Stimulated activated CD4-positive, alpha-beta T cell treated with anti-CD3 and anti-CD28 coated beads, Interleukin-12 subunit alpha, Interleukin-12 subunit beta, amount 100 ng/mL, for 4 hours (primary cell): Measurements from ENCODE around the gene AMER3.
"Not testable (repeated sequence)": the region's sequence is repeated elsewhere in the genome, so short reads cannot be mapped to it uniquely, and the experiment has no call there.

Experiments
- DNase-seq: peaks from one replicate; pipeline ENCODE4 v3.0.0-alpha.2; 2020

Gene AMER3

DNA sequence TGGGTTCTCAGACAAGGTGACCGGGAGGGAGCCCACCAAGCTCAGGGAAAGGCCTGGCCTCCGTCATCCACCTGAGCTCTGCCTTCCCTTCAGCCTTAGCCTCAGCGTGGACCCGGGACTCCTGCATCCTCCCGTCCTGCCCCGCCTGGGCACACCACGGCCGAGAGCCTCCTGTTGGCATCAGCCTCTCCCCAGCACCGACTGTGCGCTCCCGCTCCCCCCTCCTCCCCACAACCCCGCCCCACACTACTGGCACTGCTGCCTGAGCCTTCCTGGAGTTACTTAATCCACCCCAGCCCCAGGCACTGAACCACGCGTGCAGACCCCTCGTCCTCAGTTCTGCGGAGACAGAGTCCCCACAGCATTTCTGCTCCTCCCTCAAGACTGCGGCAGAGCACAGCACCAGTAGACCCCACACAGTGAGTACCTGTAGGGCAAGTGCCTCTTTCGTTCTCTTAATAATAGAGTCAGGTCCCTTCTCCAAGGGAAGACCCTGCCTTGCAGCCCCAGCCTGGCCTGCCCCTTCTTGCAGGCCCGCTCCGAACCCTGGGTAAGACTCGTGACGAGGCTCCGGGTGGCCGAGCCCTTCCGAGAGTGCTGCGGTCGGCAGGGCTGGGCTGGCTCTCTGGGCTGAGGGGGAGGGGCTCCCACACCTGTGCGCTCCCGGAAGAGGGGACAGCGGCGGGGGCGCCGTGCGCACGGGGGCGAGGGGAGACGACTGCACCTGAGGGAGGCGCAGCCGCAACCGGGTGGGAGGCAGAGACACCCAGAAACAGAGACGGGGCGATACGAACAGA lies at the start of gene AMER3:
Gene AMER3 (plus strand): TSS at position 285 of the 797 bp plus-strand sequence. CDS start 6,533 bp downstream, outside the sequence.
- DNase-seq = no peak

GRCh38 chr2:130714795-130715194 lies 40.5 kb upstream of the AMER3 start:
- not testable (repeated sequence) for DNase-seq

GRCh38 chr2:130720036-130720435 lies 35.3 kb upstream of the AMER3 start:
- DNase-seq = no peak

DNA sequence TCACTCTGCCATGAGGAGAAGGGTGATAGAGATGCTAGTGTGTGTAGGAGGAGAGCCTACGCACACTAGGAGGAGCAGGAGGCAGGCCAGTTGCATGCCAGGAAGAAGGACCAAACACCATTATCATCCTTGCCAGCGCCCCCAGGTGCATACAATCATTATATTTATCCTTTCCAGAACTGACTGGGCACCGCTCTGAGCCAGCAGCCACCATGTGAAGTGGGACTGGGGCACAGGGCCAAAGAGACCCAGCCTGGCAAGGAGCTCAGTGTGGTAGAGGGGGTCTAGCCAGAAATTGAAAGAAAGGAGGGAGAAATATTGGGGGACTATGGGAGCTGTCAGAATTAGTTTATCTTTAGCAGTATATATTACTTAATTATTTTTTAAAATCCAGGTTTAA lies 34.8 kb upstream of the AMER3 start:
- no peak for DNase-seq

DNA sequence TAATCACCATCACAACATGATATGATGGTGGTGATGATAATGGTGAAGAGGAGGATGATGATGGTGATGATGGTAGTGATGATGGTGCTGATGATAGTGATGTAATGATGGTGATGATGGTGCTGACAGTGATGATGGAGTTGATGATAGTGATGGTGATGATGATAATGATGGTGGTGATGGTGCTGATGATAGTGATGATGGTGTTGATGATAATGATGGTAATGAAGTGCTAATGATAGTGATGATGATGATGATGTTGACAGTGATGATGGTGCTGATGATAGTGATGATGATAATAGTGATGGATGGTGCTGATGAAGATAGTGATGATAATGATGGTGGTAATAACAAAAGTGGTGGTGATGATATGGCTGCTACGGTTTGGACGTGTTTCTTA lies 30.9 kb upstream of the AMER3 start:
- no peak for DNase-seq

DNA sequence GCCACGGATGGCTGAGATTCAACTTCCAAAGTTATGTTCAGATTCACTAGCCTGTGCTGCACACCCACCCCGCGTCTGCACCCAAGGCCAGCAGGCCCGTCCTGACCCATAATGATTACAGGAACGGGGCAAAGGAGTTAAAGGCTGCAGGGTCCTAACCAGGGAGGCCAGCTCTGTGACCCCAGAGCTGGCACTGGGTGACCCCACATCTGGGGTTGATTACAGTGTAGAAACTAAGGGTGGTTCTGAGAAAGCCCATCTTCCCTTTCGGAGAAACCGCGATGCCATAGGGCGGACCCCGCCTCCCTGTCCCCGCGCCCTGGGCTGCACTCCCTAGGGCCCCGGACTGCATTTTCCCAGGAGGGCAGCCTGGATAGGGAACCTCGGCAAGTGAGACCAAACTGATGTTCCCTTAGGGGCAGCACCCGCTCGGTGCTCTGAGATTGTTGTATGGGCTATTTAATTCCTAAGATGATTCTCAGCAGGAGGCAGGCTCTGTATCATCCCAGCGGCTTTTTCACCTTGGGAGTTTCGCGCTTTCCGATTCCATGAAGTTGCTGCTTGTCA lies 28.6 kb upstream of the AMER3 start:
- no peak for DNase-seq

DNA sequence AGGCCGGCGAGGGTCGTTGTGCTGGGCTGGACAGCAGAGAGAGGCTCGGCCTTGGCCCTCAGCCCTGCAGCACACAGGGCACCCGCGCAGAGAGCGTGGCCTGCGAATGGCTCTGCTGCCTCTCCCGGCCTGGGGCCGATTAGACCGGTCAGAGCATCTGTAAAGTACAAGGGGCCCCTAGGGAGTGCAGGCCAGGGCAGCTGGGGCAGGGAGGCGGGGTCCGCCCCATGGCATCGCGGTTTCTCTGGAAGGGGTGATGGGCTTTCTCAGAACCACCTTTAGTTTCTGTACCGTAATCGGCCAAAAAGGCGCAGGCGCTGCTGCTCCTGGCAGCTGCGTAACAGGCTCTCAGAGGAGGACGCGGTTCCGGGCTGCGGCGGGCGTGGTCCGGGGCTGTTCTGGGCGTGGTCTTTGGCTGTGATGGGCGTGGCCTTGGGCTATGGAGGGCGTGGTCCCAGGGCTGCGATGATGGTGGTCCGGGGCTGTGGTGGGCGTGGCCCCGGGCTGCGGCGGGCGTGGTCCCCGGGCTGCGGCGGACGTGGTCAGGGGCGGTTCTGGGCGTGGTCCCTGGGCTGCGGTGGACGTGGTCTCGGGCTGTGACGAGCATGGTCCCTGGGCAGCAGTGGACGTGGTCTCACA lies 27.9 kb upstream of the AMER3 start:
- DNase-seq = peak; percentile 82

- DNase-seq = no peak
These were observed 27.3 kb upstream of the AMER3 start for GRCh38 chr2:130728007-130728454.

GRCh38 chr2:130728549-130729316 lies 26.6 kb upstream of the AMER3 start, which contains the start of gene GPR148:
Gene GPR148, plus strand, starts transcription at chr2:130729070. Its CDS starts 82 bp downstream, at chr2:130729152.
- no peak for DNase-seq

DNA sequence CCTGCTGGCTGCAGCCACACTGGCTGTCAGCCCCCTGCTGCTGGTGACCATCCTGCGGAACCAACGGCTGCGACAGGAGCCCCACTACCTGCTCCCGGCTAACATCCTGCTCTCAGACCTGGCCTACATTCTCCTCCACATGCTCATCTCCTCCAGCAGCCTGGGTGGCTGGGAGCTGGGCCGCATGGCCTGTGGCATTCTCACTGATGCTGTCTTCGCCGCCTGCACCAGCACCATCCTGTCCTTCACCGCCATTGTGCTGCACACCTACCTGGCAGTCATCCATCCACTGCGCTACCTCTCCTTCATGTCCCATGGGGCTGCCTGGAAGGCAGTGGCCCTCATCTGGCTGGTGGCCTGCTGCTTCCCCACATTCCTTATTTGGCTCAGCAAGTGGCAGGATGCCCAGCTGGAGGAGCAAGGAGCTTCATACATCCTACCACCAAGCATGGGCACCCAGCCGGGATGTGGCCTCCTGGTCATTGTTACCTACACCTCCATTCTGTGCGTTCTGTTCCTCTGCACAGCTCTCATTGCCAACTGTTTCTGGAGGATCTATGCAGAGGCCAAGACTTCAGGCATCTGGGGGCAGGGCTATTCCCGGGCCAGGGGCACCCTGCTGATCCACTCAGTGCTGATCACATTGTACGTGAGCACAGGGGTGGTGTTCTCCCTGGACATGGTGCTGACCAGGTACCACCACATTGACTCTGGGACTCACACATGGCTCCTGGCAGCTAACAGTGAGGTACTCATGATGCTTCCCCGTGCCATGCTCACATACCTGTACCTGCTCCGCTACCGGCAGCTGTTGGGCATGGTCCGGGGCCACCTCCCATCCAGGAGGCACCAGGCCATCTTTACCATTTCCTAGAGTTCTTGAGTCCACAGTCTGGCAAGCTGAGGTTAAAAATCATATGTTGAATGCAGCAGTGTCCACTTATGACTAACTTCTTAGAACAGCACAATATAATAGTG lies 25.7 kb upstream of the AMER3 start:
- DNase-seq = no peak

DNA sequence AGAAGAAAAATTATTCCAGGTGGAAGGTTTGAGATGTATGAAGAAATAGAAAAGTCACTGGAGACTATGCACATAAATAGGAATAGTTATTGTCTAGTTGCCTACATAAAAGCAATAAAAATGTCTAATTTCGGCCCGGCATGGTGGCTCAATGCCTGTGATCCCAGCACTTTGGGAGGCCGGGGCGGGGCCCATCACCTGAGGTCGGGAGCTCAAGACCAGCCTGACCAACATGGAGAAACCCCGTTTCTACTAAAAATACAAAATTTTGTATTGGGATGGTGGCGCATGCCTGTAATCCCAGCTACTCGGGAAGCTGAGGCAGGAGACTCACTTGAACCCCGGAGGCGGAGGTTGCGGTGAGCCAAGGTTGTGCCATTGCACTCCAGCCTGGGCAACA lies 23.1 kb upstream of the AMER3 start:
- not testable (repeated sequence) for DNase-seq

DNA sequence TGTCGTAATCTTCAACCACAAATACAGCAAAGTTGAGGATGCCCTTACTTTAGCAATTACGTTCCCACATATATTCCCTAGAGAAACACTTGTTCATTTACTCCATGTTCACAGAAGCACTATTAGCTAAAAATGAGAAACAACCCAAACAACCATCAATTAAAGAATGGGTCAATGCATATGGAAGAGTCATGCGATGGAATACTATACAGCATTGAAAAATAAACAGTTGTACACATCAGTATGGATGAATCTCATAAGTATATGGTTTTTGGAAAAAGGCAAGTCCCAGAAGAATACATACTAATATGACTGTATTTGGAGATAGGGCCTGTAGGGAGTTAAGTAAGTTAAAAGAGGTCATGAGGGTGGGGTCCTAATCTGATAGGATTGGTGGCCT lies 20.1 kb upstream of the AMER3 start:
- DNase-seq = no peak

GRCh38 chr2:130736487-130736886 lies 18.9 kb upstream of the AMER3 start:
- no peak for DNase-seq

DNA sequence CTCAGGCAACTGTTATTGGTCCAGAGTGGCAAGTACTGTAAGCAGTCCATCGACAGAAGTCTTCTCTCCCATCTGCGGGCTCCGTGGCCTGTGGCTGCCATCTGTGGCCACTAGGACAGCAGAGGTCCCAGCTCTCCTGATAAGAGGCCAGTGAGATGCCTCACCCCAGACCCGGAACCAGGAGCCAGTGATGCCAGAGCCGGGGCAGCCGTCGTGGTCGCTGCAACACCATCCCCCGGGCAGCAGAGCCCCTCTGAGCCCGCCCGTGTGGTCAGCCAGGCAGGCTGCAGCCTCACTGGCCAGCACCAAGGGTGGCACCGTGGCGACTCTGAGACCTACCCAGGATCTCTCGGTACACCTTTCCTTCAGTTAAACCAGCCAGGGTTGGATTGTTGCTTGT lies 17.7 kb upstream of the AMER3 start:
- no peak for DNase-seq

GRCh38 chr2:130740671-130741070 lies 14.7 kb upstream of the AMER3 start:
- DNase-seq = no peak

- no peak for DNase-seq
These were observed 12.1 kb upstream of the AMER3 start for GRCh38 chr2:130743278-130743677.

DNA sequence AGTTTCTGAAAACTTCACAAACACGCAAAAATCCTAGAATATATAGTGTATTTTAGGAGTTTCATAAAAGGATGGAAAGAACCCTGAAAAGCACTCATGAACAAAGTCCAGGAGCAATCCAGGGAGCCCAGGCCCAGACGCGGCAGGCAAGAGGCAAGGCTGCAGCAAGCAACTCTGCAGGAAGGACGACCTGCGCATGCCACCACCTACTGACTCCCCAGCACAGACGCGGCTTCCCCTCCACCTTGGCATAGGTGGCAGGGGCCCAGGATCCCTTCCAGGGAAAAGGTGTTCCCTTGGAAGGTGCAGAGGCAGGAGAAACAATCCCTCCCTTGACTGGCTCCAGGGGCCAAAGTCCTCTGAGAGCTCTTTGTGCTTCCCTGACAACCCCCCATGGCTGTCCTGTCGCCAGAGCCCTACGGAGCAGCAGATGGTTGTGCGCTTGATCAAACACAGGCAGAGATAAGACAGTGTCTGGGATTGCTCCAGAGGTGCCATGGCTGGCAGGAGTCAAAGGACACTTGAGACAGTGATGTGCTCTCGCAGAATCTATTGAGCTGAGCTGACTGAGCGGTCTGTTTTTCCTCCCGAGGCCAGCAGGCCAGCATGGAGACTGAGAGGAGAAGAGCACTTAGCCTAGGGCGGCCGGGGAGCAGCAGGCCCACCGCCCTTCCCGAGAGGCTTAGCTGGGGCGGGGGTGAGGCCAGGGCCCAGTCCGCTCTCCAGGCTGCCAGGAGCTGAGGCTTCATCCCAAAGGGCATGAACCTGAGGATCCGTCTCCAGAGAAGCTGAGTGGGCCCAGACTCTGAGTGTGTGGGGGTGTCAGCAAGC lies 10.8 kb upstream of the AMER3 start:
- DNase-seq = no peak

DNA sequence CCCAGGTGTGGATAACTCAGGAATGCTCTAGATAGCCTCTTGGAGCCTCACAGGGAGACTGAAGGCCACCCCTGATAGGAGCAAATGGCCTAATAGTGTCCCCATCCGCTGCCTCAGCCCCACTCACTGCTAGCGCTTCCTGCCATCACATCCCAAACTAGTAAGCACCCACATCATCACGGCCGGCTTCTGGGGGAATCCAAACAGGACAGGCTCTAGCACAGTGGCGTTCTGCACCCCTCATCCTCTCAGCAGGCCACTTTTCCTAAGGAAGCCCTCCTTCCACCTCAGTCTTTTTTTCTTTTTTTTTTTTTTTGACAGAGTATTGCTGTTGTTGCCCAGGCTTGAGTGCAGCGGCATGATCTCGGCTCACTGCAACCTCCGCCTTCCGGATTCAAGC lies 6.3 kb upstream of the AMER3 start:
- DNase-seq = no peak

- DNase-seq = no peak
These were observed 5.7 kb upstream of the AMER3 start for GRCh38 chr2:130749641-130750040.

GRCh38 chr2:130754811-130755210 lies 529 bp upstream of the AMER3 start:
- DNase-seq = no peak
